SK-N-MC (cell line): ENCODE measurements around the gene SECISBP2.

Experiments
- DNase-seq: peaks from one replicate; pipeline ENCODE4 v3.0.0-alpha.2; 2011; ENCODE audit warnings: low read depth, low spot score
- H3K27ac ChIP-seq: fragments of 200-600 bp; sonication (generic); 2 replicates; pipeline ENCODE4 v1.5.1; 2016; ENCODE audit warnings: mixed run types
- H3K36me3 ChIP-seq: fragments of 200-600 bp; sonication (generic); 2 replicates; pipeline ENCODE4 v1.6.1; 2017; ENCODE audit warnings: antibody characterized with exemption, low read length, mixed read lengths; ENCODE audit not compliant: insufficient read depth
- H3K4me3 ChIP-seq: fragments of 200-600 bp; sonication (generic); 2 replicates; pipeline ENCODE4 v1.5.1; 2016
- H3K9ac ChIP-seq: fragments of 200-600 bp; sonication (generic); 2 replicates; pipeline ENCODE4 v1.8.0; 2017; ENCODE audit warnings: mixed run types, mixed read lengths; ENCODE audit not compliant: insufficient read length
- H3K9me3 ChIP-seq: fragments of 200-600 bp; sonication (generic); 2 replicates; pipeline ENCODE4 v1.6.1; 2017; ENCODE audit warnings: low read depth, mild to moderate bottlenecking, antibody characterized with exemption, low read length, moderate library complexity, mixed read lengths
- EZH2 ChIP-seq: fragments of 200-600 bp; sonication (generic); IDR thresholded peaks from one replicate; pipeline ENCODE4 v1.6.1; 2017; ENCODE audit warnings: antibody characterized with exemption
- FOXP2 ChIP-seq: optimal IDR thresholded peaks from 2 replicates; pipeline ENCODE3; 2011; ENCODE audit warnings: mild to moderate bottlenecking, moderate library complexity; ENCODE audit not compliant: insufficient read depth; ENCODE audit errors: extremely low read length, control extremely low read depth
- POLR2AphosphoS5 ChIP-seq: IDR thresholded peaks from 2 replicates; pipeline ENCODE4 v1.6.1; 2012; ENCODE audit warnings: mild to moderate bottlenecking, low read depth, low read length, borderline replicate concordance

Gene SECISBP2

GRCh38 chr9:89349607-89350006, 31.3 kb downstream of the SECISBP2 start:
- DNase-seq, result no peak
- TF ChIP-seq POLR2AphosphoS5, result no peak
- no peak for TF ChIP-seq FOXP2
- TF ChIP-seq EZH2, result no peak
- Histone ChIP-seq H3K27ac (no peak overlapping the region), H3K9ac (no peak overlapping the region), H3K4me3 (no peak overlapping the region), H3K9me3 (no peaks in the 10 kb centered on the region), H3K36me3 (peaks cover 99% of the 10 kb centered on the region)

- TF ChIP-seq POLR2AphosphoS5, result no peak
- no peak for TF ChIP-seq FOXP2
- TF ChIP-seq EZH2, result no peak
- Histone ChIP-seq H3K9ac (no peak overlapping the region), H3K27ac (no peak overlapping the region), H3K36me3 (peaks cover 98% of the 10 kb centered on the region), H3K9me3 (no peaks in the 10 kb centered on the region), H3K4me3 (no peak overlapping the region)
- no peak for DNase-seq
Observed at GRCh38 chr9:89350988-89351557, 32.8 kb downstream of the SECISBP2 start.

- TF ChIP-seq POLR2AphosphoS5, result no peak
- TF ChIP-seq EZH2, result no peak
- no peak for TF ChIP-seq FOXP2
- H3K9ac ChIP-seq, result no peak overlapping the region
- H3K4me3 ChIP-seq, result no peak overlapping the region
- no peak overlapping the region for H3K27ac ChIP-seq
- peaks cover 98% of the 10 kb centered on the region for H3K36me3 ChIP-seq
- no peak for DNase-seq
- no peaks in the 10 kb centered on the region for H3K9me3 ChIP-seq
Observed at GRCh38 chr9:89351584-89352300, 33.4 kb downstream of the SECISBP2 start.

GRCh38 chr9:89352451-89352850, 34.2 kb downstream of the SECISBP2 start:
- Histone ChIP-seq H3K9ac (no peak overlapping the region), H3K4me3 (no peak overlapping the region), H3K9me3 (no peaks in the 10 kb centered on the region), H3K36me3 (peaks cover 97% of the 10 kb centered on the region), H3K27ac (no peak overlapping the region)
- DNase-seq, result no peak
- TF ChIP-seq POLR2AphosphoS5, result no peak
- TF ChIP-seq FOXP2, result no peak
- TF ChIP-seq EZH2, result no peak

GRCh38 chr9:89352874-89353649, 34.8 kb downstream of the SECISBP2 start:
- Histone ChIP-seq H3K36me3 (peaks cover 97% of the 10 kb centered on the region), H3K4me3 (no peak overlapping the region), H3K27ac (no peak overlapping the region), H3K9ac (no peak overlapping the region), H3K9me3 (no peaks in the 10 kb centered on the region)
- no peak for TF ChIP-seq POLR2AphosphoS5
- TF ChIP-seq EZH2, result no peak
- TF ChIP-seq FOXP2, result no peak
- no peak for DNase-seq

GRCh38 chr9:89353989-89354388, 35.7 kb downstream of the SECISBP2 start:
- TF ChIP-seq POLR2AphosphoS5 (no peak), EZH2 (no peak), FOXP2 (no peak)
- no peak overlapping the region for H3K9ac ChIP-seq
- no peak overlapping the region for H3K4me3 ChIP-seq
- no peak overlapping the region for H3K27ac ChIP-seq
- DNase-seq, result no peak
- H3K36me3 ChIP-seq, result peaks cover 97% of the 10 kb centered on the region
- H3K9me3 ChIP-seq, result no peaks in the 10 kb centered on the region

- TF ChIP-seq FOXP2 (no peak), EZH2 (no peak), POLR2AphosphoS5 (no peak)
- Histone ChIP-seq H3K36me3 (peaks cover 95% of the 10 kb centered on the region), H3K27ac (no peak overlapping the region)
Observed at GRCh38 chr9:89354471-89354870, 36.2 kb downstream of the SECISBP2 start.

GRCh38 chr9:89356782-89357181, 38.5 kb downstream of the SECISBP2 start:
- no peak overlapping the region for H3K4me3 ChIP-seq
- no peak for TF ChIP-seq EZH2
- no peak for TF ChIP-seq FOXP2
- no peak for TF ChIP-seq POLR2AphosphoS5
- H3K9me3 ChIP-seq, result no peaks in the 10 kb centered on the region
- peaks cover 95% of the 10 kb centered on the region for H3K36me3 ChIP-seq
- DNase-seq, result no peak
- H3K27ac ChIP-seq, result no peak overlapping the region
- no peak overlapping the region for H3K9ac ChIP-seq

More at GRCh38 chr9:89354471-89354870, 36.2 kb downstream of the SECISBP2 start:
- DNase-seq, result no peak
- Histone ChIP-seq H3K9ac (no peak overlapping the region), H3K9me3 (no peaks in the 10 kb centered on the region), H3K4me3 (no peak overlapping the region)
